ENCODE data around the gene CORO2B.

GRCh38 chr15:68698708-68699107 lies 119.9 kb downstream of the CORO2B start:
- no peak for TF ChIP-seq CEBPB (tag; IDR thresholded peaks at IDR 0.05)
- TF ChIP-seq REST (IDR thresholded peaks at IDR 0.05; ENCODE audit: borderline replicate concordance), result no peak
- TF ChIP-seq REST (CRISPR knock-in tag; IDR thresholded peaks at IDR 0.05; ENCODE audit: low read depth), result no peak
- TF ChIP-seq ATF3 (IDR thresholded peaks at IDR 0.05), result no peak
- TF ChIP-seq ATF3 (CRISPR knock-in tag; conservative IDR thresholded peaks at IDR 0.05), result no peak
- TF ChIP-seq PURB (CRISPR knock-in tag; IDR thresholded peaks at IDR 0.05; ENCODE audit: low read depth), result no peak
- no peak for TF ChIP-seq EZH2 (IDR thresholded peaks at IDR 0.05; ENCODE audit: borderline replicate concordance, low read depth, low read length)
- no peak for TF ChIP-seq SIN3A (IDR thresholded peaks at IDR 0.05; ENCODE audit: borderline replicate concordance in 2 of 2, control insufficient read depth in 1 of 2, low read depth in 2 of 2, low read length in 2 of 2)
- TF ChIP-seq KAT7 (CRISPR knock-in tag; IDR thresholded peaks at IDR 0.05; ENCODE audit: borderline replicate concordance), result no peak
- TF ChIP-seq CTCF (IDR thresholded peaks at IDR 0.05 in 2 of 3, conservative IDR thresholded peaks at IDR 0.05 in 1 of 3; ENCODE audit: insufficient read depth in 2 of 3, low read depth in 1 of 3, low read length in 3 of 3), result no peak
- TF ChIP-seq CREB1 (IDR thresholded peaks at IDR 0.05), result no peak
- no peak for TF ChIP-seq CREB1 (CRISPR knock-in tag; IDR thresholded peaks at IDR 0.05)

Data from K562 (cell line).